GM04504 (cell line): ENCODE measurements around the gene GBP3.
"Not testable (repeated sequence)": the region's sequence is repeated elsewhere in the genome, so short reads cannot be mapped to it uniquely, and the experiment has no call there.

ENCODE experiments used
- DNase-seq: peaks from one replicate; pipeline ENCODE4 v3.0.0-alpha.2; 2012; ENCODE audit warnings: low read depth

The GBP3 gene

GRCh38 chr1:89041119-89041641 is 18.5 kb upstream of the GBP3 start:
- no peak for DNase-seq

GRCh38 chr1:89040315-89040626 is 17.6 kb upstream of the GBP3 start:
- DNase-seq = no peak

- DNase-seq = no peak
These were observed 14.5 kb upstream of the GBP3 start for GRCh38 chr1:89037186-89037585.

- DNase-seq = no peak
These were observed 12.4 kb upstream of the GBP3 start for GRCh38 chr1:89035080-89035479.

GRCh38 chr1:89034004-89034403 is 11.3 kb upstream of the GBP3 start:
- DNase-seq = not testable (repeated sequence)

GRCh38 chr1:89029051-89029450 is 6.4 kb upstream of the GBP3 start:
- not testable (repeated sequence) for DNase-seq

- DNase-seq = no peak
These were observed 3.3 kb upstream of the GBP3 start for GRCh38 chr1:89025928-89026327.

- DNase-seq = no peak
These were observed 360 bp upstream of the GBP3 start for GRCh38 chr1:89023026-89023425.

GRCh38 chr1:89018318-89018717 is 4.3 kb downstream of the GBP3 start:
- DNase-seq = not testable (repeated sequence)

- DNase-seq = no peak
These were observed 14.2 kb downstream of the GBP3 start for GRCh38 chr1:89008511-89008910.

GRCh38 chr1:89005286-89006151 is 17.1 kb downstream of the GBP3 start:
- no peak for DNase-seq

GRCh38 chr1:89002176-89002575 is 20.5 kb downstream of the GBP3 start:
- DNase-seq = not testable (repeated sequence)

GRCh38 chr1:89001510-89001909 is 21.2 kb downstream of the GBP3 start:
- DNase-seq = no peak

GRCh38 chr1:88998716-88999115 is 23.9 kb downstream of the GBP3 start:
- no peak for DNase-seq

- no peak for DNase-seq
These were observed 32.2 kb downstream of the GBP3 start for GRCh38 chr1:88990426-88990825.

GRCh38 chr1:88985692-88986091 is 37.0 kb downstream of the GBP3 start:
- DNase-seq = no peak

- peak; percentile 52 for DNase-seq
These were observed 37.6 kb downstream of the GBP3 start for GRCh38 chr1:88985032-88985431.

GRCh38 chr1:88984569-88984968 is 38.1 kb downstream of the GBP3 start:
- no peak for DNase-seq

GRCh38 chr1:88983791-88984559 is 38.7 kb downstream of the GBP3 start:
- no peak for DNase-seq

GRCh38 chr1:88982055-88982454 is 40.6 kb downstream of the GBP3 start:
- DNase-seq = no peak

- not testable (repeated sequence) for DNase-seq
These were observed 41.2 kb downstream of the GBP3 start for GRCh38 chr1:88981506-88981905.

- no peak for DNase-seq
These were observed 41.8 kb downstream of the GBP3 start for GRCh38 chr1:88980870-88981269.

GRCh38 chr1:88979749-88980116 is 42.9 kb downstream of the GBP3 start:
- DNase-seq = no peak
